ENCODE data around the gene IRAG1.
A peak's percentile ranks its signal among the peaks of the same experiment; 100 is the strongest.

The IRAG1 gene

GRCh38 chr11:10669258-10670033 is 24.1 kb downstream of the IRAG1 start:
- DNase-seq (ENCODE audit: low read depth) = peak; percentile 80

GRCh38 chr11:10667521-10667885 is 26.1 kb downstream of the IRAG1 start:
- no peak for DNase-seq (ENCODE audit: low read depth)

GRCh38 chr11:10666556-10667520 is 26.7 kb downstream of the IRAG1 start:
- DNase-seq (ENCODE audit: low read depth) = no peak

- no peak for DNase-seq (ENCODE audit: low read depth)
Observed at GRCh38 chr11:10664496-10664895, 29.1 kb downstream of the IRAG1 start.

GRCh38 chr11:10663990-10664389 is 29.6 kb downstream of the IRAG1 start:
- no peak for DNase-seq (ENCODE audit: low read depth)

GRCh38 chr11:10663365-10663764 is 30.2 kb downstream of the IRAG1 start:
- no peak for DNase-seq (ENCODE audit: low read depth)

- DNase-seq (ENCODE audit: low read depth) = no peak
Observed at GRCh38 chr11:10660323-10660722, 33.2 kb downstream of the IRAG1 start.

- DNase-seq (ENCODE audit: low read depth) = peak; percentile 83
Observed at GRCh38 chr11:10659339-10660216, 34.0 kb downstream of the IRAG1 start.

GRCh38 chr11:10658621-10659338 is 34.8 kb downstream of the IRAG1 start:
- no peak for DNase-seq (ENCODE audit: low read depth)

- DNase-seq (ENCODE audit: low read depth) = peak; percentile 59
Observed at GRCh38 chr11:10657308-10658271, 36.0 kb downstream of the IRAG1 start.

- no peak for DNase-seq (ENCODE audit: low read depth)
Observed at GRCh38 chr11:10655943-10656576, 37.5 kb downstream of the IRAG1 start.

GRCh38 chr11:10655227-10655626 is 38.3 kb downstream of the IRAG1 start:
- no peak for DNase-seq (ENCODE audit: low read depth)

GRCh38 chr11:10654811-10655150 is 38.8 kb downstream of the IRAG1 start:
- DNase-seq (ENCODE audit: low read depth) = no peak

GRCh38 chr11:10653946-10654810 is 39.4 kb downstream of the IRAG1 start:
- DNase-seq (ENCODE audit: low read depth) = peak; percentile 62

GRCh38 chr11:10653261-10653660 is 40.3 kb downstream of the IRAG1 start:
- no peak for DNase-seq (ENCODE audit: low read depth)

- no peak for DNase-seq (ENCODE audit: low read depth)
Observed at GRCh38 chr11:10651656-10652361, 41.7 kb downstream of the IRAG1 start.

- no peak for DNase-seq (ENCODE audit: low read depth)
Observed at GRCh38 chr11:10650630-10651029, 42.9 kb downstream of the IRAG1 start.

GRCh38 chr11:10650166-10650565 is 43.4 kb downstream of the IRAG1 start:
- DNase-seq (ENCODE audit: low read depth) = no peak
